Measurements from ENCODE around the gene SERPINB3. TPM values are rescaled to one million over a fixed set of nuclear protein-coding genes. Genes with fewer than 3 reads are reported as not detected.
"Not testable (repeated sequence)": the region's sequence is repeated elsewhere in the genome, so short reads cannot be mapped to it uniquely, and the experiment has no call there.

Gene SERPINB3
- total and polyA plus RNA-seq, 2 of the 8 experiments (the other 6 are each of a cell fraction or from before 2014, with no cell fraction given), result 0.17 to 0.18 TPM

DNA sequence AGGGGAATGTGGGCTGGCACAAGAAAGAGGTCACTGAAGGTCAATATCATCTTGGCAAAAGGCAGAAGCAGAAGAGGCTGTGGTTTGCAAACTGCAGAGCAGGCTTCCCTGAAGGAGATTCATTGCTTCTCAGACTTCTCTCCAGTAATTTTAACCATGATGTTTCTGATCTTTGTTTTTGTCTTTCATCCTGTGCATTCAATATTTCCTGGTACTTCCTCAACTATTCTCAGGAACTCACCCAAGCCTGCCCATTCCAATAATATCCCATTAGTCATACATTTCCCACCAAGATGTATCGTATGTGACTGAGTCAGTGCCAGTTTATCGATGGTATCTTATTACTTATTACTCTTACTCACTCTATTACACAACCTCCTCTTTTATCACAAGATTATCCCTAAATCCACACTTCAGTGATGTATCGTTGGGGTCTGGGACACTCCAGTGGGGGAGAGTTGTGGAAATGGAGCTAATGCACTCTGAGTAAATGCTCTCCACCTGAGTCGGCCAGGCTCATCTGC, 20.5 kb downstream of the SERPINB3 start:
- H3K23ac ChIP-seq (ENCODE audit: insufficient read length); H3K4me2 ChIP-seq (ENCODE audit: insufficient read depth in 1 of 2, low read depth in 2 of 2, low read length in 2 of 2); H3K79me2 ChIP-seq (ENCODE audit: control insufficient read depth in 1 of 2, insufficient read depth in 2 of 2, low read length in 2 of 2); H3K4me1 ChIP-seq (replicated peaks in 1 of 4; ENCODE audit: control insufficient read depth in 3 of 4, insufficient read depth in 4 of 4, low read length in 3 of 4); H2AFZ ChIP-seq (ENCODE audit: low read length); DNase-seq (ENCODE audit: low read depth in 1 of 2, low spot score in 2 of 2); H3K4me3 ChIP-seq (ENCODE audit: extremely low read depth in 1 of 4, insufficient read depth in 2 of 4, low read depth in 3 of 4, low read length in 4 of 4); H3K27ac ChIP-seq (ENCODE audit: low read depth, low read length); H4K91ac ChIP-seq (replicated peaks; ENCODE audit: insufficient read length, low read length); H3K9me3 ChIP-seq (ENCODE audit: insufficient read depth in 2 of 2, low read depth in 1 of 2, low read length in 1 of 2); H3K18ac ChIP-seq (ENCODE audit: extremely low read depth, low read length); H3K14ac ChIP-seq (ENCODE audit: insufficient read length); H4K8ac ChIP-seq (ENCODE audit: extremely low read depth, insufficient read depth, low read length); H3K36me3 ChIP-seq (ENCODE audit: control insufficient read depth in 2 of 4, insufficient read depth in 4 of 4, low read length in 3 of 4); H2BK5ac ChIP-seq (ENCODE audit: low read depth, low read length); H2AK5ac ChIP-seq (ENCODE audit: low read depth, low read length); POLR2A ChIA-PET (ENCODE audit: partially characterized antibody); H3K23me2 ChIP-seq (ENCODE audit: low read depth, low read length); H4K20me1 ChIP-seq (replicated peaks in 1 of 2; ENCODE audit: control insufficient read depth in 1 of 2, insufficient read depth in 2 of 2, low read length in 2 of 2); FAIRE-seq; H2BK120ac ChIP-seq (replicated peaks; ENCODE audit: low read depth, low read length); H2BK20ac ChIP-seq (ENCODE audit: low read length); H2BK15ac ChIP-seq (ENCODE audit: low read length); H2BK12ac ChIP-seq (ENCODE audit: low read depth, low read length); H4K5ac ChIP-seq (ENCODE audit: insufficient read length, low read depth, low read length); H3K79me1 ChIP-seq (ENCODE audit: low read depth, low read length); H3K56ac ChIP-seq (replicated peaks; ENCODE audit: insufficient read length, low read depth, low read length); H3K27me3 ChIP-seq (replicated peaks in 1 of 4; ENCODE audit: control insufficient read depth in 3 of 4, extremely low read depth in 1 of 4, insufficient read depth in 3 of 4, low read length in 3 of 4); H3K4ac ChIP-seq (replicated peaks; ENCODE audit: insufficient read length, low read depth, low read length); H3K9ac ChIP-seq (replicated peaks in 1 of 4; ENCODE audit: extremely low read depth in 1 of 4, low read depth in 3 of 4, low read length in 3 of 4): not testable (repeated sequence)
- 90% methylated on average over 4 of the region's 4 CpGs; no CpG with 5 or more reads in 1 of the 2 experiments for WGBS, 2 experiments (ENCODE audit: extremely low coverage in 1 of 2, insufficient coverage in 1 of 2, insufficient read length in 1 of 2, insufficient replicate concordance in 2 of 2, low coverage in 1 of 2, low lambda C conversion rate in 2 of 2, missing lambda C conversion rate in 1 of 2)
- CTCF ChIA-PET (ENCODE audit: partially characterized antibody), result interaction anchor here (0.6 kb wide), 1 partner anchor 9 kb away, joined by 5 read pairs; no protein-coding TSS in a partner anchor
